Measurements from ENCODE around the gene TEX22.
A peak's percentile ranks its signal among the peaks of the same experiment; 100 is the strongest.

TEX22 gene

DNA sequence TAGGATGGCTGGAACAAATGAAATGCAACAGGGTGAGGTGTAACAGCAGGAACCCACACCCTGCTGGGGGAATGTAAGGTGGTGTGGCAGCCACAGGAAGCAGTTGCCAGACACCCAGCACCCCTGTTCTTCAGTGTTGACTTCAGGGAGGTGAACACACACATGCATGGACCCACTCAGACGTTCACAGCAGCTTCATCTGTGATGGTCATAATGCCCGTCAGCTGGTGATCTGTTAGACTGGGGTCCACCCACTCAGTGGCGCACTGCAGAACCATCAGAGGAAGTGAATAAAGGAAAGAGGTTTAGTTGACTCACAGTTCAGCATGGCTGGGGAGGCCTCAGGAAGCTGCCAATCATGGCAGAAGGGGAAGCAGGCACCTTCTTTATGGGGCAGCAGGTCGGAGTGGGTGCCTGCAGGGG lies 22.7 kb upstream of the TEX22 start:
- no peak overlapping the region for H3K4me3 ChIP-seq (replicated peaks in 1 of 2; ENCODE audit: low read depth in 2 of 2, low read length in 2 of 2)
- DNase-seq (ENCODE audit: low read depth in 2 of 2): peak in 1 of 2 donors; percentile 27
- TF ChIP-seq CTCF (IDR thresholded peaks at IDR 0.05; ENCODE audit: low read depth, low read length): no peak

- DNase-seq (ENCODE audit: low read depth in 2 of 2): no peak
- no peak overlapping the region for H3K4me3 ChIP-seq (replicated peaks in 1 of 2; ENCODE audit: low read depth in 2 of 2, low read length in 2 of 2)
- no peak for TF ChIP-seq CTCF (IDR thresholded peaks at IDR 0.05; ENCODE audit: low read depth, low read length)
Measured at GRCh38 chr14:105376521-105377440, 21.6 kb upstream of the TEX22 start.

GRCh38 chr14:105377555-105378182 lies 20.7 kb upstream of the TEX22 start:
- no peak overlapping the region for H3K4me3 ChIP-seq (replicated peaks in 1 of 2; ENCODE audit: low read depth in 2 of 2, low read length in 2 of 2)
- no peak for TF ChIP-seq CTCF (IDR thresholded peaks at IDR 0.05; ENCODE audit: low read depth, low read length)
- no peak for DNase-seq (ENCODE audit: low read depth in 2 of 2)

DNA sequence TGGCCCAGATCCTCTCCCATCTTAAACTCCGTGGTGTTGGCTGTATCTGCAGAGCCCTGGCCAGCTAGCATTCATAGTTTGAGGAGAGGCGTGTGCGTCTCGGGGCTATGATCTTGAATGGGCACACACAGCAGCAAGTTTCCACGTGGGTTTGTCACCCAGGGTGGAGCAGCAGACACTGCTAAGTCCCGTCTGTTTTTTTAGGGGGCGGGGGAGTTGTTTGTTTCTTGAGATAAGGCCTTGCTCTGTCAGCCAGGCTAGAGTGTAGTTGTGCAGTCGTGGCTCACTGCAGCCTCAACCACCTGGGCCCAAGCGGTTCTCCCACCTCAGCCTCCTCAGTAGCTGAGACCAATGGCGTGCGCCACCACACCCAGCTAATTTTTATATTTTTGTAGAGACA lies 20.1 kb upstream of the TEX22 start:
- no peak for TF ChIP-seq CTCF (IDR thresholded peaks at IDR 0.05; ENCODE audit: low read depth, low read length)
- no peak overlapping the region for H3K4me3 ChIP-seq (replicated peaks in 1 of 2; ENCODE audit: low read depth in 2 of 2, low read length in 2 of 2)
- no peak for DNase-seq (ENCODE audit: low read depth in 2 of 2)

DNA sequence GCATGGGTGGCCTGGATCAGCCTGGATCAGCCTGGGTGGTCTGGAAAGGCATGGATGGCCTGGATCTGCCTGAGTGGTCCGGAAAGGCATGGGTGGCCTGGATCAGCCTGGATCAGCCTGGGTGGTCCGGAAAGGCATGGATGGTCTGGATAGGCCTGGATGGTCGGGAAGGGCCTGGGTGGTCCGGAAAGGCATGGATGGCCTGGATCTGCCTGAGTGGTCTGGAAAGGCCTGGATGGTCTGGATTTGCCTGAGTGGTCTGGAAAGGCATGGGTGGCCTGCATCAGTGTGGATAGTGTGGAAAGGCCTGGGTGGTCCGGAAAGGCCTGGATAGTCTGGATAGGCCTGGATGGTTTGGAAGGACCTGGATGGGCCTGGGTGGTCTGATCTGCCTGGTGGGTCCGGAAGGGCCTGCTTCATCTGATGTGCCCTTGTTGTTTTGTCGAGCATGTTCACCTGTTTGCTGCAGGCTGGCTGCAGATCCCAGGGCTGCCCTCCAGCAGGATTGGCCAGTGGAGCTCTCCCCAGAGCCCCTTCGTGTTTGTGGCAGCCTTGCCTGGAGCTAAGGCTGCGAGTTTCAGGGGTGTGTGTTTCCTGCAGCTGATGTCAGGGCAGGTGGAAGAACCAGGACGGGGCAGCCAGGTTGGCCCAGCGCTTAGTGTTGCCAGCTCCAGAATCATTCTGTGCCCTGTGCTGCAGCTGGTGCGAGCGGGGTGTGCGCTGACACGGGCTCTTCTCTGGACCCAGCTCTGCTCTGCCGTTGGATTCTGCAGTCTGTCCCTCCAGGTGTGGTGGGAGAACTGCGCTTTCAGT lies 19.3 kb upstream of the TEX22 start:
- TF ChIP-seq CTCF (IDR thresholded peaks at IDR 0.05; ENCODE audit: low read depth, low read length): no peak
- DNase-seq (ENCODE audit: low read depth in 2 of 2): no peak

GRCh38 chr14:105379946-105380345 lies 18.4 kb upstream of the TEX22 start:
- no peak for TF ChIP-seq CTCF (IDR thresholded peaks at IDR 0.05; ENCODE audit: low read depth, low read length)
- no peak for DNase-seq (ENCODE audit: low read depth in 2 of 2)
- H3K4me3 ChIP-seq (replicated peaks in 1 of 2; ENCODE audit: low read depth in 2 of 2, low read length in 2 of 2): no peak overlapping the region

More for the DNA sequence above, 19.3 kb upstream of the TEX22 start:
- H3K4me3 ChIP-seq (replicated peaks in 1 of 2; ENCODE audit: low read depth in 2 of 2, low read length in 2 of 2): no peak overlapping the region

Data from cardiac fibroblast (primary cell).